SK-N-MC (cell line): ENCODE data around the gene PAPPA2.

ENCODE experiments used
- EZH2 ChIP-seq: fragments of 200-600 bp; sonication (generic); IDR thresholded peaks from one replicate; pipeline ENCODE4 v1.6.1; 2017; ENCODE audit warnings: antibody characterized with exemption
- POLR2AphosphoS5 ChIP-seq: IDR thresholded peaks from 2 replicates; pipeline ENCODE4 v1.6.1; 2012; ENCODE audit warnings: mild to moderate bottlenecking, low read depth, low read length, borderline replicate concordance

DNA sequence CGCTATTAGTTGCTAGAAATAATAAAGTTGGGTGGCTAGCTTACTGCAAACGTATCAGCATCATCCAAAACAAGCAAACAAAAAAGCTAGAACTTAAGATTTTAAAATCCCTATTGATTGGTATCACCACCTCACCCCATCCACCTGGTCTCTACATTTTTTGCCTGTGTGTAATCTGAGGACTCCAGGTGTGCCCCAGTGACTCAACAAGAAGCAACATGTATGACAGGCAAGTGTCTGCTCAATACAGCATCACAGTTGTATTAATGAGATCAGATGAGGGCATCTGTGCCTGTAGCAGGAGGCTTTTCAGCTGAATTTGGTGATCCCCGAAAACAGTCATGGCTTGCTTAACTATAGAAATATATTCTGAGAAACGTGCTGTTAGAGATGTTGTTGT, 14.6 kb upstream of the PAPPA2 start:
- TF ChIP-seq POLR2AphosphoS5 (no peak), EZH2 (no peak)
